RPMI8226 (cell line): ENCODE measurements around the gene PCDHB4.
"Not testable (repeated sequence)": the region's sequence is repeated elsewhere in the genome, so short reads cannot be mapped to it uniquely, and the experiment has no call there.

ENCODE experiments used
- DNase-seq: peaks from one replicate; pipeline ENCODE4 v3.0.0-alpha.2; 2015

Gene PCDHB4

DNA sequence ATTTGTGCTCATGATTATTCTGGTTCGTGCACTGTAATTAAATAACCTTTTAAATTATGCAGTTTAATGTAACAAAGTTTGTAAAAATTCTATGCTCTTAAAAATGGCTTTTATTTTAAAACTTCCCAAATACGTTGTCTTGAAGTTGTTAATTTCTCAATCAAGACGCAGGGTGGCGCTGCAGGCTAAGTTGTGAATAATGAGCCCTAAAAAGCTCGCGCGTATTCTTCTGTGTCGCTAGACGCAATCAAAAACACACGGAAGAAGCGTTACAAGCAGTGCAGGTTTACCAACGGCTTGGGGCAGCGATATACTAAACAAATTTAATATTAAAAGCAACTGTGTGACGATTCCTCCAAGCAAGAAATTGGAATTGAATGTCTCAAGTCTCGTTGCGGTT lies at the start of gene PCDHB4:
Gene PCDHB4 (plus strand): TSS at position 256 of the 400 bp plus-strand sequence. CDS start 181 bp downstream, outside the sequence.
- no peak for DNase-seq

DNA sequence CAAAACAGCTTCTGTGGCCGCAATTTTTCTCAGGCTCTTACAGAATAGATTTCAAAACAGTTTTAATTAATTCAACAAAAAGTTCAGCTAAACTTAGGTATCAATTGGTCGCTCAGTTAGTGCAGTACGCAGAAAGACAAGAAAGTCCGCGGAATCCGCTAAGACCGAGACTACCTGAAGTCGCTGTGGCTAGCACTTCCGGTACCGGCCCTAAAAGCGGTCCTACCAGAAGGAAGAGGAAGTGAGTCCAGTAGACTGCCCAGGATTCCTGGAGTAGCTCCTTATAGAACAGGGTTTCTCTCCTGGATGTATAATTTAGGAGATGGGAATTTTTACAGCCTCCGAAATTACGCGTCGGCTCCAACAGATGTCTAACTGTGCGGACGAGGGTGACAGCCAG lies 43.8 kb upstream of the PCDHB4 start:
- no peak for DNase-seq

DNA sequence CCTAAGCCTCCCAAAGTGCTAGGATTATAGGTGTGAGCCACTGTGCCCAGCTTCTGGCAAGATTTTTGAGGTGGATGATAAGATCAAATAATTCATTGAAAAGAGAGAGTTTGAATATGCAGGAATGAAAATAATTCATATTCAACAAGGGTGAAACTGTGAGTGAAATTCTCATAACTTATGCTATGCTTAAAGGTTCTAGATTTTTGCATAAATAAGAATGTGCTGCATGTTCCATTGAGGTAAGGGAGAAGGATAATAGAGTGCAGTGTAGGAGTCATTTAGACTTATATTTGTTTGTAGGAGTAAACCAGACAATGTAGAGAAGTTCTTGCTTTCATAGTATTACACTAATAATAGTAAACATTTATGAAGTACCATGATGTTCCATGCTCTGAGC lies 39.4 kb upstream of the PCDHB4 start:
- no peak for DNase-seq

DNA sequence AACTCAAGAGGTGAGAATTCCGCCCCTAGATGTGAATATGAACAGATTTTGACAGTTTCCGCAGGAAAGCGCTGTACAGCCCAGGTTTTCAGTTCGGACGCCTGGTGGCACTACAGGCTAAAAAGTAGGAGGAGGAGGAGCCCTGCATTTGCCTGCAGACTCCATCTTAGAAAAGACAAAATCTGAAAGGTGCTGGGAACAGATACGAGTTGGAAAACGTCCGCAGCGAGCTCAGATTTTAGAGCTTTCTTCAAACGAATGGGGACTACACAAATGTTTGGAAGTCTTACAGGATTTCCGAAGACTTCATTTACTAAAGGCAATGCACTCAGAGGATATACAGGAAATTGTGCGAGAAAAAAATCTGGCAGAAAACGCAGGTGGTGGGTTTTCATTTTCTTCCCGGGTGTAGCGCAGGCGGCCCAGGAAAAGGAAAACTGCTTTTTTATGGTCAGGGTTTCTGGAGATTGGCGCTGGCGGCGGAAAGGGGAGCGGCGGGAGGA lies 37.1 kb upstream of the PCDHB4 start:
- DNase-seq, result peak; percentile 67

DNA sequence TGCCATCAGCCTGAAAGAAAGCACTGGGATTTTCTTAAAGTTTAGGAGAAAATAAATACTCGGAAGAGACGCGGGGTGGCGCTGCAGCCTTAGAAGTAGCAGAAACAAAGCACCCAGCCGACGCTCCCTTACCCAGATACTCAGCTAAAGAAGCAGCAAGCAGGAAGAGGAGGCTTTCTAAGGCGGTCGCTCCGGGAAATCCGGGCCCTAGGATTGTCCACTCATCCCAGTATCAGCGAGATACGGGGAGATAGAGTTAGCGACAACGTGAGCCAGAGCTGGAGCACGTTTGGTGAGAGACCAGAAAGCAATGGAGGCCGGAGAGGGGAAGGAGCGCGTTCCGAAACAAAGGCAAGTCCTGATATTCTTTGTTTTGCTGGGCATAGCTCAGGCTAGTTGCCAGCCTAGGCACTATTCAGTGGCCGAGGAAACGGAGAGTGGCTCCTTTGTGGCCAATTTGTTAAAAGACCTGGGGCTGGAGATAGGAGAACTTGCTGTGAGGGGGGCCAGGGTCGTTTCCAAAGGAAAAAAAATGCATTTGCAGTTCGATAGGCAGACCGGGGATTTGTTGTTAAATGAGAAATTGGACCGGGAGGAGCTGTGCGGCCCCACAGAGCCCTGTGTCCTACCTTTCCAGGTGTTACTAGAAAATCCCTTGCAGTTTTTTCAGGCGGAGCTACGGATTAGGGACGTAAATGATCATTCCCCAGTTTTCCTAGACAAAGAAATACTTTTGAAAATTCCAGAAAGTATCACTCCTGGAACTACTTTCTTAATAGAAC lies 26.9 kb upstream of the PCDHB4 start, which contains the start of gene PCDHB2:
Gene PCDHB2 (plus strand): TSS at position 135 of the 782 bp plus-strand sequence. CDS start 176 bp downstream, at position 311.
- DNase-seq, result peak; percentile 32

DNA sequence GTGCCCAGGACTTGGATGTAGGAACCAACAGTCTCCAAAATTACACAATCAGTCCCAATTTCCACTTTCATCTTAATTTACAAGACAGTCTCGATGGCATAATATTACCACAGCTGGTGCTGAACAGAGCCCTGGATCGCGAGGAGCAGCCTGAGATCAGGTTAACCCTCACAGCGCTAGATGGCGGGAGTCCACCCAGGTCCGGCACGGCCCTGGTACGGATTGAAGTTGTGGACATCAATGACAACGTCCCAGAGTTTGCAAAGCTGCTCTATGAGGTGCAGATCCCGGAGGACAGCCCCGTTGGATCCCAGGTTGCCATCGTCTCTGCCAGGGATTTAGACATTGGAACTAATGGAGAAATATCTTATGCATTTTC lies 26.4 kb upstream of the PCDHB4 start:
- no peak for DNase-seq

DNA sequence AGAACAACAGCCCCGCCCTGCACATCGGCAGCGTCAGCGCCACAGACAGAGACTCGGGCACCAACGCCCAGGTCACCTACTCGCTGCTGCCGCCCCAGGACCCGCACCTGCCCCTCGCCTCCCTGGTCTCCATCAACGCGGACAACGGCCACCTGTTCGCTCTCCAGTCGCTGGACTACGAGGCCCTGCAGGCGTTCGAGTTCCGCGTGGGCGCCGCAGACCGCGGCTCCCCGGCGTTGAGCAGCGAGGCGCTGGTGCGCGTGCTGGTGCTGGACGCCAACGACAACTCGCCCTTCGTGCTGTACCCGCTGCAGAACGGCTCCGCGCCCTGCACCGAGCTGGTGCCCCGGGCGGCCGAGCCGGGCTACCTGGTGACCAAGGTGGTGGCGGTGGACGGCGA lies 25.4 kb upstream of the PCDHB4 start:
- DNase-seq, result not testable (repeated sequence)

DNA sequence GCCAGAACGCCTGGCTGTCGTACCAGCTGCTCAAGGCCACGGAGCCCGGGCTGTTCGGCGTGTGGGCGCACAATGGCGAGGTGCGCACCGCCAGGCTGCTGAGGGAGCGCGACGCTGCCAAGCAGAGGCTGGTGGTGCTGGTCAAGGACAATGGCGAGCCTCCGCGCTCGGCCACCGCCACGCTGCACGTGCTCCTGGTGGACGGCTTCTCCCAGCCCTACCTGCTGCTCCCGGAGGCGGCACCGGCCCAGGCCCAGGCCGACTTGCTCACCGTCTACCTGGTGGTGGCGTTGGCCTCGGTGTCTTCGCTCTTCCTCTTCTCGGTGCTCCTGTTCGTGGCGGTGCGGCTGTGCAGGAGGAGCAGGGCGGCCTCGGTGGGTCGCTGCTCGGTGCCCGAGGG lies 25.0 kb upstream of the PCDHB4 start:
- not testable (repeated sequence) for DNase-seq

DNA sequence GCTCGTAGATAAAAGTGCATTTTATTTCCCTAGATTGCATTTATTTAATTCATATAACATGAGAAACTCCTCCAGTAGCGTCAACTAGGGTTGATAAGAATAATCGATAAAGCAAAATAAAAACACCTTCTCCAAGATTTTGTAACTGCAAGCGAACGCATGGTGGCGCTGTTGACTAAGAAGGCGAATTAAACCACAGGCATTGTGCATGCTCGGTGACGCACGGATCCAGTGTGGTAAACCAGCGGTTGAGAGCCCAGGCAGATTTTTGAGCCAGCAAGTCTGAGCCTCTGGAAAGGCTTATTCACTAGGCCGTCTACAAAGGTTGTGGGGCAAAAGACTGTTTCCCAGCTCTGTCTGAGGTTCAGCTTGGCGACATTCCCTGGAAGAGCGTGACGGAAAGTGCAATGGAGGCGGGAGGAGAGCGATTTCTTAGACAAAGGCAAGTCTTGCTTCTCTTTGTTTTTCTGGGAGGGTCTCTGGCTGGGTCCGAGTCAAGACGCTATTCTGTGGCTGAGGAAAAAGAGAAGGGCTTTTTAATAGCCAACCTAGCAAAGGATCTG lies 21.3 kb upstream of the PCDHB4 start, which contains the start of gene PCDHB3:
Gene PCDHB3 (plus strand): TSS at position 231 of the 563 bp plus-strand sequence. CDS start 177 bp downstream, at position 408.
- DNase-seq, result peak; percentile 51

DNA sequence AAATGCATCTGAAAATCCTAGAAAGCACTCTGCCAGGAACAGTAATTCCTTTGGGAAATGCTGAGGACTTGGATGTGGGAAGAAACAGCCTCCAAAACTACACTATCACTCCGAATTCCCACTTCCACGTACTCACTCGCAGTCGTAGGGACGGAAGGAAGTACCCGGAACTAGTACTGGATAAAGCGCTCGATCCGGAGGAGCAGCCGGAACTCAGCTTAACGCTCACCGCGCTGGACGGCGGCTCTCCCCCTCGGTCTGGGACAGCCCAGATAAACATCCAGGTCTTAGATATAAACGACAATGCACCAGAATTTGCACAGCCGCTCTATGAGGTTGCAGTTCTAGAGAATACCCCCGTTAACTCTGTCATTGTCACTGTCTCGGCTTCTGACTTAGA lies 20.6 kb upstream of the PCDHB4 start:
- DNase-seq, result no peak

DNA sequence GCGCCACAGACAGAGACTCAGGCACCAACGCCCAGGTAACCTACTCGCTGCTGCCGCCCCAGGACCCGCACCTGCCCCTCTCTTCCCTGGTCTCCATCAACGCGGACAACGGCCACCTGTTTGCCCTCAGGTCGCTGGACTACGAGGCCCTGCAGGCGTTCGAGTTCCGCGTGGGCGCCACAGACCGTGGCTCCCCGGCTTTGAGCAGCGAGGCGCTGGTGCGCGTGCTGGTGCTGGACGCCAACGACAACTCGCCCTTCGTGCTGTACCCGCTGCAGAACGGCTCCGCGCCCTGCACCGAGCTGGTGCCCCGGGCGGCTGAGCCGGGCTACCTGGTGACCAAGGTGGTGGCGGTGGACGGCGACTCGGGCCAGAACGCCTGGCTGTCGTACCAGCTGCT lies 19.5 kb upstream of the PCDHB4 start:
- DNase-seq, result not testable (repeated sequence)

DNA sequence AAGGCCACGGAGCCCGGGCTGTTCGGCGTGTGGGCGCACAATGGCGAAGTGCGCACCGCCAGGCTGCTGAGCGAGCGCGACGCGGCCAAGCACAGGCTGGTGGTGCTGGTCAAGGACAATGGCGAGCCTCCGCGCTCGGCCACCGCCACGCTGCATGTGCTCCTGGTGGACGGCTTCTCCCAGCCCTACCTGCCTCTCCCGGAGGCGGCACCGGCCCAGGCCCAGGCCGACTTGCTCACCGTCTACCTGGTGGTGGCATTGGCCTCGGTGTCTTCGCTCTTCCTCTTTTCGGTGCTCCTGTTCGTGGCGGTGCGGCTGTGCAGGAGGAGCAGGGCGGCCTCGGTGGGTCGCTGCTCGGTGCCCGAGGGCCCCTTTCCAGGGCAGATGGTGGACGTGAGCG lies 19.1 kb upstream of the PCDHB4 start:
- not testable (repeated sequence) for DNase-seq

DNA sequence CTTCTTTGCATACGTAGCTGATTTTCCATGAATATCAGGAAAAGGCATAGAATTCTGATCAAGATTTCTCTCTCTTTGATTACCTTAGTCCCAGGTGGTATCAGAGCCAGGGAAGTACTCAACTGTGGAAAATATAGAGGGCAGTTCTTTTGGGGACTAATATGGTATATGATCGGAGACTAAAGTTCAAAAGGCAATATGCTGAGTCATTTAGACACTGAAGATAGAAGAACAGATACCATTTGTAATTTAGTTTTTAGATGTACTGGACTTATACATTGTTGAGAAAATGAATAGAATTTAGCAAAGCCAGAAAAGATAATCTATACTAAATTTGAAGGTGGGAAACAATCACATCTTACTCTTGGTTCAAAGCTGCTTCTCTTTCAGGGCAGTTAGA lies 16.3 kb upstream of the PCDHB4 start:
- no peak for DNase-seq

DNA sequence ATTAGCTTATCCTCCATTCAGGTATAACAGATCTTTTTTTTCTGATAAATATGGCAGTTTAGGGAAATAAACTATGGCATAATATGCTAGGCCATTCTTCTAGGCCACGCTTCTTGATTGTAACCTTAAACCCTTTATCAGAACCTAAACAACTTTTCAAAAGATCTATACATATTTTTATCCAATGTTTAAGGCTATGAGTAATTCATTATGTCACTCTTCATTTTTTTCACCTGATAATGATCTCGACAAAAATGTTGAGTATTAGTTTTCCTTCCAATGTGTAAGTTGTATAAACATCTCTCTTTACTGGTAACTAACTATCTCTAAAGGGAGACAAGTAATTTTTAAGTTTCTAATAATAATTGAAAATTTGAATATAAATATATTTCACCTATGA lies 2.4 kb upstream of the PCDHB4 start:
- no peak for DNase-seq

DNA sequence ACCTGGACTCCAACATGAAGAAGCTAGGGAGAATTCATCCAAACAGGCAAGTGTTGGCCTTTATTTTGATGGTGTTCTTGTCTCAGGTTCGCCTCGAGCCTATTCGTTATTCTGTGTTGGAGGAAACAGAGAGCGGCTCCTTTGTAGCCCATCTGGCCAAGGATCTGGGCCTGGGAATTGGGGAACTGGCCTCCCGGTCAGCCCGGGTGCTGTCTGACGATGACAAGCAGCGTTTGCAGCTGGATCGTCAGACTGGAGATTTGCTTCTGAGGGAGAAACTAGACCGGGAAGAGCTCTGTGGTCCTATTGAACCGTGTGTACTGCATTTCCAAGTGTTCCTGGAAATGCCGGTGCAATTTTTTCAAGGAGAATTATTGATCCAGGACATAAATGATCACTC lies 367 bp downstream of the PCDHB4 start:
- DNase-seq, result no peak

DNA sequence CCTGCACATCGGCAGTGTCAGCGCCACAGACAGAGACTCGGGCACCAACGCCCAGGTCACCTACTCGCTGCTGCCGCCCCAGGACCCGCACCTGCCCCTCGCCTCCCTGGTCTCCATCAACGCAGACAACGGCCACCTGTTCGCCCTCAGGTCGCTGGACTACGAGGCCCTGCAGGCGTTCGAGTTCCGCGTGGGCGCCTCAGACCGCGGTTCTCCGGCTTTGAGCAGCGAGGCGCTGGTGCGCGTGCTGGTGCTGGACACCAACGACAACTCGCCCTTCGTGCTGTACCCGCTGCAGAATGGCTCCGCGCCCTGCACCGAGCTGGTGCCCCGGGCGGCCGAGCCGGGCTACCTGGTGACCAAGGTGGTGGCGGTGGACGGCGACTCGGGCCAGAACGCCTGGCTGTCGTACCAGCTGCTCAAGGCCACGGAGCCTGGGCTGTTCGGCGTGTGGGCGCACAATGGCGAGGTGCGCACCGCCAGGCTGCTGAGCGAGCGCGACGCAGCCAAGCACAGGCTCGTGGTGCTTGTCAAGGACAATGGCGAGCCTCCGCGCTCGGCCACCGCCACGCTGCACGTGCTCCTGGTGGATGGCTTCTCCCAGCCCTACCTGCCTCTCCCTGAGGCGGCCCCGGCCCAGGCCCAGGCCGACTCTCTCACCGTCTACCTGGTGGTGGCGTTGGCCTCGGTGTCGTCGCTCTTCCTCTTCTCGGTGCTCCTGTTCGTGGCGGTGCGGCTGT lies 1.9 kb downstream of the PCDHB4 start:
- DNase-seq, result not testable (repeated sequence)

DNA sequence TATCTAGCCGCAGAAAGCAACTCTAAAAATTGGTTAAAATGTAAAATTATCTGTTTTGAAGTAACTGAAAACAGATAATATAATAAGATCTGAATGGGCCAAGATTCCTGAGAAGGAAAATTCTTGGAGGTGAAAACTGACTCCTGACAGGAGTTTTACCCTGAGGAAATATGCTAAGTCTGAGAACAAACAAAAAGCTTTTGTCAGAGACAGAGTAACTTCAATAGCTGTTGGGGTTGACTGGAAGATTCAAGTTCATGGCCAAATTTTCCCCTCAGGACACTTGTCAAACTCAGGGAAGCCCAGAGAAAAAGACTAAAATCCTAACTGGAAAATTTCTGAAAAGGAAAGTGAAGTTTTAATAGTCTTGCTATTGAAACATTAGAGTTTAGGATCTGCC lies 5.7 kb downstream of the PCDHB4 start:
- DNase-seq, result no peak

DNA sequence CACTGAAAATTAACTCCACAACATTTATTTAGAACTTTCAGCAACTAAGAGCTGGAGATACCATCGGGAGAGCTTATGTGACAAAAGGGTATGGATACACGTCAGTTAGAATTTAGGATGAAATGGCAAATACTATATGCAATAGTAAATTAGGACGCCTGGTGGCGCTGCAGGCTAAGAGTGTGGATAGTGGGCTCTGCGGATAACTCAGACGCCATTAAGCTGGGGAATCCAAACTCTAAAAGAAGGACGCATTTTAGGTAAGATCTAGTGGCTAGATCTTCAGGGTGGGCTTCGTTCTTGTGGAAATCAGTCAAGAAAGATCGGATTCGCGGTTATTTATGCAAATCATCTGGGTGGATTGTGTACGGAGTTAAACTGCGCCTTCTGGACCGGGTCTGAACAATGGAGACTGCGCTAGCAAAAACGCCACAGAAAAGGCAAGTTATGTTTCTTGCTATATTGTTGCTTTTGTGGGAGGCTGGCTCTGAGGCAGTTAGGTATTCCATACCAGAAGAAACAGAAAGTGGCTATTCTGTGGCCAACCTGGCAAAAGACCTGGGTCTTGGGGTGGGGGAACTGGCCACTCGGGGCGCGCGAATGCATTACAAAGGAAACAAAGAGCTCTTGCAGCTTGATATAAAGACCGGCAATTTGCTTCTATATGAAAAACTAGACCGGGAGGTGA lies 13.6 kb downstream of the PCDHB4 start, which contains the start of gene PCDHB5:
Gene PCDHB5 (plus strand): TSS at position 177 of the 688 bp plus-strand sequence. CDS start 229 bp downstream, at position 406.
- peak; percentile 37 for DNase-seq

DNA sequence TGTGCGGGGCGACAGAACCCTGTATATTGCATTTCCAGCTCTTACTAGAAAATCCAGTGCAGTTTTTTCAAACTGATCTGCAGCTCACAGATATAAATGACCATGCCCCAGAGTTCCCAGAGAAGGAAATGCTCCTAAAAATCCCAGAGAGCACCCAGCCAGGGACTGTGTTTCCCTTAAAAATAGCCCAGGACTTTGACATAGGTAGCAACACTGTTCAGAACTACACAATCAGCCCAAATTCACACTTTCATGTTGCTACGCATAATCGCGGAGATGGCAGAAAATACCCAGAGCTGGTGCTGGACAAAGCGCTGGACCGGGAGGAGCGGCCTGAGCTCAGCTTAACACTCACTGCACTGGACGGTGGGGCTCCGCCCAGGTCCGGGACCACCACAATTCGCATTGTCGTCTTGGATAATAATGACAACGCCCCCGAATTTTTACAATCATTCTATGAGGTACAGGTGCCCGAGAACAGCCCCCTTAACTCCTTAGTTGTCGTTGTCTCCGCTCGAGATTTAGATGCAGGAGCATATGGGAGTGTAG lies 14.2 kb downstream of the PCDHB4 start:
- no peak for DNase-seq

DNA sequence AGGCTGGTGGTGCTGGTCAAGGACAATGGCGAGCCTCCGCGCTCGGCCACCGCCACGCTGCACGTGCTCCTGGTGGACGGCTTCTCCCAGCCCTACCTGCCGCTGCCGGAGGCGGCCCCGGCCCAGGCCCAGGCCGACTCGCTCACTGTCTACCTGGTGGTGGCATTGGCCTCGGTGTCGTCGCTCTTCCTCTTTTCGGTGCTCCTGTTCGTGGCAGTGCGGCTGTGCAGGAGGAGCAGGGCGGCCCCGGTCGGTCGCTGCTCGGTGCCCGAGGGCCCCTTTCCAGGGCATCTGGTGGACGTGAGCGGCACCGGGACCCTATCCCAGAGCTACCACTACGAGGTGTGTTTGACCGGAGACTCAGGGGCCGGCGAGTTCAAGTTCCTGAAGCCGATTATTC lies 15.7 kb downstream of the PCDHB4 start:
- not testable (repeated sequence) for DNase-seq

DNA sequence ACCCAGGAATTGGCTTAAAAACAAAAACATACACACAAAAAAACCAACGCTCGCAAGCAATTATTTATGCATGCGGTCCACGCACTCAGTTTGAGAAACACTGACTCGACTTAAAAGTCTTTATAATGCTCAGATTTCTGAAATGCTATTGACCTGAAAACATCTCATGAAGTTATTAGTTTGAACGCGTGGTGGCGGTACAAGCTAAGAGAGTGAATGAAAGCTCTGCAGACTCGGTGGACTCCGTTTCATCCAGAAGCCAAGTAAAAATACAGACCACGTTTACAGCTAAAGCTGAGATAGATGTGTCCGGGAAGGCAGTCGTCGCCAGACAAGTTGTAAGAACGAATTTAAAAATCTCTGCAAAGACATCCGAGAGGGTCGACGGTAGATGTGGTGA lies 28.2 kb downstream of the PCDHB4 start, which contains the start of gene PCDHB6:
Gene PCDHB6 (plus strand): TSS at position 246 of the 400 bp plus-strand sequence. CDS start 201 bp downstream, outside the sequence.
- DNase-seq, result peak; percentile 9
